T1000 (cell line): Measurements from ENCODE around the gene CRYZL1.

ENCODE experiments used
- DNase-seq: peaks from one replicate; lab custom pipeline; 2025; ENCODE audit warnings: mixed read lengths; lab: John Stamatoyannopoulos, UW

The CRYZL1 gene

GRCh38 chr21:33661146-33661545, 19.6 kb upstream of the CRYZL1 start:
- DNase-seq = no peak

- DNase-seq = no peak
Measured at GRCh38 chr21:33660406-33660805, 18.9 kb upstream of the CRYZL1 start.

- DNase-seq = no peak
Measured at GRCh38 chr21:33659568-33659949, 18.0 kb upstream of the CRYZL1 start.

- no peak for DNase-seq
Measured at GRCh38 chr21:33658919-33659567, 17.5 kb upstream of the CRYZL1 start.

- DNase-seq = no peak
Measured at GRCh38 chr21:33657124-33657820, 15.7 kb upstream of the CRYZL1 start.

- peak; percentile 72 for DNase-seq
Measured at GRCh38 chr21:33655588-33656221, 14.2 kb upstream of the CRYZL1 start.

GRCh38 chr21:33654412-33654811, 12.9 kb upstream of the CRYZL1 start:
- no peak for DNase-seq

GRCh38 chr21:33651965-33652680, 10.6 kb upstream of the CRYZL1 start:
- DNase-seq = no peak

GRCh38 chr21:33650929-33651509, 9.5 kb upstream of the CRYZL1 start:
- no peak for DNase-seq

- no peak for DNase-seq
Measured at GRCh38 chr21:33650230-33650629, 8.7 kb upstream of the CRYZL1 start.

GRCh38 chr21:33648555-33648954, 7.0 kb upstream of the CRYZL1 start:
- no peak for DNase-seq

- no peak for DNase-seq
Measured at GRCh38 chr21:33647587-33647986, 6.0 kb upstream of the CRYZL1 start.

- no peak for DNase-seq
Measured at GRCh38 chr21:33645730-33646129, 4.2 kb upstream of the CRYZL1 start.

- DNase-seq = no peak
Measured at GRCh38 chr21:33644383-33645074, 3.0 kb upstream of the CRYZL1 start.

- DNase-seq = no peak
Measured at GRCh38 chr21:33643658-33644311, 2.2 kb upstream of the CRYZL1 start.

GRCh38 chr21:33642896-33643657, 1.5 kb upstream of the CRYZL1 start:
- DNase-seq = no peak

GRCh38 chr21:33642027-33642895, 720 bp upstream of the CRYZL1 start, which contains the start of gene ITSN1:
Gene ITSN1 (plus strand): TSS chr21:33642501. CDS start chr21:33718829, 76,328 bp downstream.
- DNase-seq = peak; percentile 99

GRCh38 chr21:33640697-33641351, 717 bp downstream of the CRYZL1 start:
- no peak for DNase-seq

- no peak for DNase-seq
Measured at GRCh38 chr21:33634254-33634653, 7.3 kb downstream of the CRYZL1 start.
